NCI-H2196 treated with DMSO at 0.1 percent for 48 hours (cell line): ENCODE measurements around the gene ARHGEF6.

Experiments used
- DNase-seq: peaks from one replicate; lab custom pipeline; 2025; ENCODE audit not compliant: unreplicated experiment; lab: John Stamatoyannopoulos, UW

The ARHGEF6 gene

GRCh38 chrX:136697156-136697555, 83.6 kb downstream of the ARHGEF6 start:
- no peak for DNase-seq

- DNase-seq: peak; percentile 7
Measured at GRCh38 chrX:136694431-136695087, 86.2 kb downstream of the ARHGEF6 start.

GRCh38 chrX:136692271-136692670, 88.5 kb downstream of the ARHGEF6 start:
- no peak for DNase-seq

DNA sequence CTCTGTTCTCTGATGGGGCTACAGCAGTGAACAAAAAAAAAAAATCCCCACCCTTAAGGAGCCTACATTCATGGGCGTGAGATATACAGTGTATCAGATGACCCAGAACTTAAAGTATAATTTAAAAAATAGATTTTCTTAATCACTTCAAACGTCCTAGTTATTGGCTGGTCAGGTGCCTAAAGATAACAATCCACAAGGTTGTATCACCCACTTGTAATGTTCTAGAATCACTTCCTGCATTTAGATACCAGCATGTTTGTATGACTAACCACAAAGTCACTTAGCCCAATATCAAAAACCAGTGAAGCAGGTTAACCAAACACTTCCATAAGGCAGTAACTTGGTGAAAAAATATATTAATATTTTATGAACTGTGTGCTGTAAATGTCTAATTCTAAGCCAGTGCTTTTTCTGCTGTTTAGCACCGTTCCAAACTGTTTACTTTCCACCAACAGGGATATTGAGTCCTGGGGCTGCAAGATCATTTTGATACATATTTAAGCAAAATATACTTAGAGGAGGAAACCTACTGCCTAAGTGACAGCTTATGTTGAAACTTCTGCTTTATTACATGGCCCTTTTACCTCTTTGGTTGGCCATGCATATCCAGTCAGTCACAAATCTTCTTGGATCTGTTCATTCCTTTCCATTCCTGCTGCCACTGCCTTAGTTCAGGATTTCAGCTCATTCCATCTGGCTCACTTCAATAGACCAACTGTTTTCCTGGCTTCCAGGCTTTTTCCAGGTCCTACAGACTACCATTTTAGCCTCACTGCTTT, 89.5 kb downstream of the ARHGEF6 start:
- no peak for DNase-seq

GRCh38 chrX:136689436-136689835, 91.3 kb downstream of the ARHGEF6 start:
- no peak for DNase-seq

GRCh38 chrX:136687457-136687856, 93.3 kb downstream of the ARHGEF6 start:
- DNase-seq: no peak

DNA sequence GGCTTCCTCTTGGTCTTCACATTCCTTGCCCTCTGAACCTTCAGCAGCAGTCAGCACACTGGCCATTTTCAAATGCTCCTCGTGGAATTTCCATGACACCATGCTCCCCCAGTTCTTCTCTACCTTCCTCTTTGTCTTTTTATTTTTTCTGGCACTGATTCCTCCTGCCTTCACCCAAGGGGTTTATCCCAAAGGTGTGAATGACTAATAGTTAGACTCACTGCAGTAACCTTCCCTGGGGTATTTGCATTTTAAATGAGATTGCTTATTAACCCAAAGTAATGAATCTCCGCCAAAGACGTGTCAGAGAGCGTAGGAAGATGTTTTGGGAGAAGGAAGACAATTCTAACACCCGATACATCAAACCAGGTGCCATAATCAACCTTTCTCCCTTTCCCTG, 96.6 kb downstream of the ARHGEF6 start:
- DNase-seq: no peak

- DNase-seq: no peak
Measured at GRCh38 chrX:136679531-136679930, 101.2 kb downstream of the ARHGEF6 start.

GRCh38 chrX:136674270-136674985, 106.3 kb downstream of the ARHGEF6 start:
- DNase-seq: no peak

DNA sequence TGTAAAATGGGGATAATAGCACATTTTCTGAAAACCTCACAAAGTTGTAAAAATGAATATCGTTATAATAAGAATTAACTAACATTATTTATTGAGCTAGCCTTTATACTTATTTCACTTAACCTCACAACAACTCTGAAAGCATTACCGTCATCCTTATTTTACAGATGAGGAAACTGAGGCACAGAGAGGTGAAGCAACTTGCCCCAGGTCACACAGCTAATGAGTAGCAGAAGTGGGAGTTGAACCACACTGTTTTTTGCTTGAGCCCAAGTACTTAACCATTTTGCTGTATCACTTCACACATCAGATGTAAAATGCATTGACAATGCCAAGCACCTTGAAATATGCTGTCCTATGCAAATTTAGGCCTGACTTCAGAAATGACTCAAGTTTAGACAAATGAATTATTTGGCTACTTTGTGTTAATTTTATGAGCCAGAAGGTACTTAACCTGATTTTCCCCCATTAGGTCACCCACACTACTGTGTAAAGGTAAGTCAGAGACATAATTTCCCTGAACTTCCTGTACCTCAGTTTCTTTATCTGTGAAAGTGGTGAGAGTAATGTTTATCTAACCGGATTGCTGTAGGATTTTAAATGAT, 109.6 kb downstream of the ARHGEF6 start:
- no peak for DNase-seq

DNA sequence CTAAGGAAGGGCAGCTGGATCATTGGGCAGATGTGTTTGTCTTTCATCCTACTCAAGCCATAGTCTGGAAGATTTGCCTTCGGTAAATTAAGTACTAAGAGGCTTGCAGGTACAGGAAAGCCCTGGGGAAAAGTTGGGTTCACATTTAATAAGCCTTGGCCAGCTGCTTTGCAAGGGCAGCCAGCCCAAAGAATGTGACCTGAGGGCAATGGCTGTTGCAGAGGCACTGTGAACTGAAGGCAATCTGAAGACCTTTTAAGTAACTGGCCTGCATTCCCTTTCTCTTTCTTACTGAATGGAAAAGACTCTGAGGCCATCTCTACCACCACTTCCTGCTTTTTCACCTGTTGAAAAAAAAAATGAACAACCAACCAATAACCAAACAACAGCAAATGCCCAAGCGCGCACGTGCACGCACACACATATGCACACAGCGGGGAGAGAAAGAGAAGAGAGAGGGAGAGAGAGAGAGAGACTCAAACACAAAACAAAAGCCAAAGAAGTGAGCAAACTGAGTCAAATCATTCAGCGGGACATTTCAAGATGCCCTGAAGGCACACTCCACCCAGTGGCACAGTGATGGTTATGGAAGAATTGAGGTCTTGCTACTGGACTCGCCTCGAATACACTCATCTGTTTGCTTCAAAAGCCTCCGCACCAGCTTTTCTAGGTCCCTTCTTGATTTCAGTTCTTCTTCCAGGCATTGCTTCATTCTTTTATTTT, 113.1 kb downstream of the ARHGEF6 start:
- no peak for DNase-seq

- no peak for DNase-seq
Measured at GRCh38 chrX:136666088-136666487, 114.6 kb downstream of the ARHGEF6 start.

DNA sequence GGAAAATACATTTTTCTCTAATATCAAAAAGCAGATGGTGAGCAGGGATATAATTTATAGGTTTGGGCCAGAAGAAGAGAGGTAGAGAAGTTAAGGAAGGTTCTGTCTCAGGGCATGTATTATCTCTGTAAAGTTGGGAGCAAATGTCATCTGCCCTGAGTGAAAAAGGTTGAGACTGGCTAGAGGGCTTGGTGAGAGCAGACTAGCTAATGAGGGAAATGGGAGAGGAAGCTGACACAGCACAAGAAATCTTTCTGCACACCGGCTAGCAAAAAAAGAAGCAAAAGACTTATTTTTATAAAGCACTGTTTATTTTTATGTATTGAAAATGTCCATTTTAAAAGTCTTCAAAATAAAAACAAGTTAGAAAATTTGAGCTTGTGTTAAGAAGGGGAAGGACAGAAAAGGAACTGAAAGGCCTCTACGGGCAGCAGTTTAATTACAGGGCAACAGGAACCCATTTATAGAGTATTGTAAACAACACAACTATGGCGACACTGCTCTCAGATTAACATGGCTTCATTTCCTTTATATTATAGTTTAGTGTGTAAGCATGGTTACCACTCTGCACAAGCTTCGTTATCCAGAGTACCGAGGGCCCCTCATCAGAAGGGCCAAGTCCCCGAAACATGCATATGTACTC, 115.4 kb downstream of the ARHGEF6 start:
- DNase-seq: no peak

DNA sequence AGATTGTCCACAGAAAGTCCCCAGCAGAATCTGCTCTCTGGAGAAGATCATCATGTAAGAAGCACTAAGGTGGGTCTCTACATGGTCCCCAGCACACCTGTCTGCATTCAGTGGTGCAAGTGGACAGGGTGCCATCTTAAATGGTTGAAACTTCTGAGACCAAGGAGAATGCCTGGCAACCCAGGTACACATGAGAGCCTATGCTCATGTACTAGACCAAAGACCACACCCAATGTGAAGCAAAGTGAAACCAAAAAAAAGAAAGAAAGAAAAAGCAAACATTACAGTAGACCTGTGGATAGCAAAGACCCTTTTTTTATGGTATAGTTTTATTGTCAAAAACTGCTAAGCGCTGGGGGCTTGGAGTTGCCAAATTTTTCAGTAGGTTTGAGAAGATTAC, 117.8 kb downstream of the ARHGEF6 start:
- DNase-seq: no peak

- DNase-seq: no peak
Measured at GRCh38 chrX:136662104-136662503, 118.6 kb downstream of the ARHGEF6 start.

DNA sequence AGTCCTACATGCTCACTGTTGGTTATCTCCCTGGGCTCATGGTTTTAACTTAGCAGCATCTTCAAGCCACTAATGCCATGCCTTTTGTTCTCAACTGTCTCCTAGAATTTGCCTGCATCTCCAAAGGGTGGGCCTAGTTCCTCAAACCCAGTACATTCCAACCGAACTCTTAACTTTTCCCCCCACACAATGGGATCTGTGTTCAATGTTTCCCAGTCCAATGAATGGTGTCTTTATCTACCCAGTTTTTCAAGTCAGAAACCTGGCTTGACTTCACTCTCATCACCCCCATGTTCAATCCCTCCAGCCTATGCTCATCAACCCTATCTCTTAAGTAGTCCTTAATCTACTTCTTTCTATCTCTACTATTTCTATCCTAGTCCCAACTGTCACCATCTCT, 119.8 kb downstream of the ARHGEF6 start:
- DNase-seq: no peak

- no peak for DNase-seq
Measured at GRCh38 chrX:136659174-136659573, 121.6 kb downstream of the ARHGEF6 start.

- no peak for DNase-seq
Measured at GRCh38 chrX:136658151-136658550, 122.6 kb downstream of the ARHGEF6 start.

DNA sequence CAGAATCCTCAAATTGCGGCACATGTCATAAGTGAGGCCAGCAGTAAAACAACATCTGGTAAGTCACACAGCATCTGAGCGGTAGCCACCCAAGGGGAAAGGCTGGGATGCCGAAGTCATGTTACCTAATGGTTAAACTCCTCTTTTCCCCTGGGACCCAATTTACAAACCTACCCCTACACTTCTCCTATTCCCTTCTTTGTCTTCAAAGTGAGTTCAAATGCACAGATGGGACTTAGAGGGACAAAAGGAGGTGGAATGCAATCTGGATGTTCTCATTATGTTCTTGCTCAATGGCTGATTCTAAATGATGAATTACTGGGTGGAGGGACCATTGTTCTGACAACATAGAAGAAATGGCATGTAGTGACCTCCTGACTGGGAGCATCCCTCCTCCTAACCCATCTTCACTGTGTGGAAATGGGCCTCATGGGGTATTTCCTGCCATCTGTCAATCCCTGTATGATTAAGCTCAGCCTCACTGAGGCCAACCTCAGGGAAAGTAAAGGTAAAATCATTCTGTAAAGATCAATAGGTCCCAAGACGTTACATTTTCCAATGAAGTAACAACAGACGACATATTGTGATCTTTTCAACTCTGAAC, 124.3 kb downstream of the ARHGEF6 start:
- DNase-seq: no peak
